Astrocyte (in vitro differentiated cells and primary cell): ENCODE measurements around the gene GAB2.

Source experiments
- EZH2 ChIP-seq: IDR thresholded peaks from 2 replicates; pipeline ENCODE4 v1.6.1; 2012; ENCODE audit warnings: mild to moderate bottlenecking, low read length, inconsistent platforms; ENCODE audit not compliant: insufficient read depth
- TF ChIP-seq, protein P1 (sequence below): IDR thresholded peaks from 2 replicates; pipeline ENCODE4 v1.5.1; 2011; ENCODE audit warnings: low read depth, mild to moderate bottlenecking, inconsistent platforms, low read length, moderate library complexity; ENCODE audit not compliant: insufficient read depth

DNA sequence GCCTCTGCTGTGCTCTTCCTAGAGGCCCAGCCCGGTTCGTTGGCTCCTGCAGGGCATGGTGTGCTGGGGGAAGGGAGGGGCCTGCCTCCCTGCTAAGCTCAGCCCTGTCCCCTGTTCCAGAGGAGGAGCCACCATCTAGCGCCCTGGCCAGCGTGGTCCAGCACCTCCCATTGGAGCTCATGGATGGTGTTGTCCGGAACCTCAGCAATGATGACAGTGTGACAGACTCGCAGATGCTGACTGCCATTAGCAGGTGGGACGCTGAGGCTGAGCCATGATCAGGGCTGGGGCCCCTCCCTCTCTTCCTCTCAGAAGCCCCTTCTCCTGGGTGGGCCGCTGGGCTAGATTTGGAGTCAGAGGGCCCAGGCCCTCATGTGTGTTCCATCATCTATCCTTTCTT lies 219.8 kb downstream of the GAB2 start:
- TF ChIP-seq, protein P1, sequence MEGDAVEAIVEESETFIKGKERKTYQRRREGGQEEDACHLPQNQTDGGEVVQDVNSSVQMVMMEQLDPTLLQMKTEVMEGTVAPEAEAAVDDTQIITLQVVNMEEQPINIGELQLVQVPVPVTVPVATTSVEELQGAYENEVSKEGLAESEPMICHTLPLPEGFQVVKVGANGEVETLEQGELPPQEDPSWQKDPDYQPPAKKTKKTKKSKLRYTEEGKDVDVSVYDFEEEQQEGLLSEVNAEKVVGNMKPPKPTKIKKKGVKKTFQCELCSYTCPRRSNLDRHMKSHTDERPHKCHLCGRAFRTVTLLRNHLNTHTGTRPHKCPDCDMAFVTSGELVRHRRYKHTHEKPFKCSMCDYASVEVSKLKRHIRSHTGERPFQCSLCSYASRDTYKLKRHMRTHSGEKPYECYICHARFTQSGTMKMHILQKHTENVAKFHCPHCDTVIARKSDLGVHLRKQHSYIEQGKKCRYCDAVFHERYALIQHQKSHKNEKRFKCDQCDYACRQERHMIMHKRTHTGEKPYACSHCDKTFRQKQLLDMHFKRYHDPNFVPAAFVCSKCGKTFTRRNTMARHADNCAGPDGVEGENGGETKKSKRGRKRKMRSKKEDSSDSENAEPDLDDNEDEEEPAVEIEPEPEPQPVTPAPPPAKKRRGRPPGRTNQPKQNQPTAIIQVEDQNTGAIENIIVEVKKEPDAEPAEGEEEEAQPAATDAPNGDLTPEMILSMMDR = no peak
- TF ChIP-seq EZH2 = no peak
